Right atrium auricular region (tissue), 2 donors: ENCODE measurements around the gene ALDH1A3. TPM values are rescaled to one million over a fixed set of nuclear protein-coding genes. Genes with fewer than 3 reads are reported as not detected.

ENCODE experiments used
- DNase-seq: peaks from one replicate; pipeline ENCODE4 v3.0.0-alpha.2; 2019; ENCODE audit warnings: low spot score
- H3K27ac ChIP-seq, 2 donors: fragments of 200-600 bp; sonication (generic); 1 replicate in 1 of 2; 2 replicates in 1 of 2; pipeline ENCODE4 v1.5.1; 2016 to 2019
- H3K27me3 ChIP-seq, 2 donors: fragments of 200-600 bp; sonication (generic); one replicate each; pipeline versions ENCODE4 v1.5.1 to v1.6.0; 2017 to 2019
- H3K36me3 ChIP-seq: fragments of 200-600 bp; sonication (generic); one replicate; pipeline ENCODE4 v1.5.1; 2016
- H3K4me1 ChIP-seq, 2 donors: fragments of 200-600 bp; sonication (generic); one replicate each; pipeline versions ENCODE4 v1.5.1 to v1.6.0; 2017 to 2019
- H3K4me3 ChIP-seq, 2 donors: fragments of 200-600 bp; sonication (generic); 1 replicate in 1 of 2; 2 replicates in 1 of 2; pipeline ENCODE4 v1.5.1; 2017 to 2019; ENCODE audit warnings: mild to moderate bottlenecking in 1 of 2, moderate library complexity in 1 of 2
- H3K9me3 ChIP-seq, 2 donors: fragments of 200-600 bp; sonication (generic); one replicate each; pipeline ENCODE4 v1.5.1; 2019
- CTCF ChIP-seq, 2 donors: fragments of 200-600 bp; sonication (generic); IDR thresholded peaks; one replicate each; pipeline ENCODE4 v1.5.1; 2019; ENCODE audit warnings: antibody characterized with exemption in 2 of 2
- total RNA-seq, 2 donors: library from RNA; depleted of rRNA; stranded (reverse); fragments of >200 nt; gene quantifications; one replicate each; pipeline ENCODE4 v1.1.0, GENCODE V29; 2016

The ALDH1A3 gene
- total RNA-seq, 2 donors from 2014 or later, result 14.7 to 19.7 TPM

GRCh38 chr15:100958326-100959065, 78.9 kb downstream of the ALDH1A3 start:
- no peak for TF ChIP-seq CTCF (IDR thresholded peaks at IDR 0.05)
- H3K4me3 ChIP-seq, result no peak overlapping the region
- no peak for DNase-seq
- H3K27ac ChIP-seq, result no peak overlapping the region
- no peaks in the 10 kb centered on the region for H3K27me3 ChIP-seq
- H3K36me3 ChIP-seq, result no peaks in the 10 kb centered on the region
- H3K9me3 ChIP-seq, result no peaks in the 10 kb centered on the region
- H3K4me1 ChIP-seq, result peaks cover 0 to 17% of the 10 kb centered on the region in 2 donors

GRCh38 chr15:100959066-100960050, 79.7 kb downstream of the ALDH1A3 start:
- no peak for TF ChIP-seq CTCF (IDR thresholded peaks at IDR 0.05)
- H3K4me3 ChIP-seq, result no peak overlapping the region

More at GRCh38 chr15:100959066-100960050, 79.7 kb downstream of the ALDH1A3 start:
- peaks cover 0 to 17% of the 10 kb centered on the region in 2 donors for H3K4me1 ChIP-seq
- no peak overlapping the region for H3K27ac ChIP-seq
- H3K36me3 ChIP-seq, result no peaks in the 10 kb centered on the region
- DNase-seq, result no peak
- no peaks in the 10 kb centered on the region for H3K27me3 ChIP-seq
- no peaks in the 10 kb centered on the region for H3K9me3 ChIP-seq

Other genes with a start within 250 kb of the ALDH1A3 start
- 1 to 10 TPM; 1.9 to 4.4 TPM for gene LRRK1, start 39.5 kb downstream of the ALDH1A3 start, total RNA-seq